ENCODE data around the gene EYS.

Gene EYS

GRCh38 chr6:64736421-64736950, 970.5 kb downstream of the EYS start:
- Histone ChIP-seq H3F3A (ENCODE audit: control insufficient read depth, insufficient read depth) (no peaks in the 10 kb centered on the region), H3K9me3 (ENCODE audit: control insufficient read depth, insufficient read depth, low read length) (no peaks in the 10 kb centered on the region), H3K27me3 (ENCODE audit: control insufficient read depth, low read length) (no peaks in the 10 kb centered on the region), H3K36me3 (ENCODE audit: control insufficient read depth, low read length) (no peaks in the 10 kb centered on the region), H3K9me2 (replicated peaks; ENCODE audit: control insufficient read depth, low read length) (no peaks in the 10 kb centered on the region), H3K4me1 (ENCODE audit: control insufficient read depth, low read length) (no peaks in the 10 kb centered on the region), H3K27ac (ENCODE audit: low read depth, low read length) (no peak overlapping the region), H3K4me2 (ENCODE audit: low read length) (no peak overlapping the region), H3K4me3 (ENCODE audit: low read length) (no peak overlapping the region), H4K20me1 (ENCODE audit: control insufficient read depth, insufficient read depth, low read depth, low read length) (no peaks in the 10 kb centered on the region), H3K79me2 (ENCODE audit: control insufficient read depth, low read length) (no peaks in the 10 kb centered on the region)
- TF ChIP-seq CTCF (IDR thresholded peaks at IDR 0.05; ENCODE audit: low read depth, low read length, poor library complexity, severe bottlenecking) (no peak), EZH2phosphoT487 (IDR thresholded peaks at IDR 0.05; ENCODE audit: borderline replicate concordance, low read length) (no peak)

DNA sequence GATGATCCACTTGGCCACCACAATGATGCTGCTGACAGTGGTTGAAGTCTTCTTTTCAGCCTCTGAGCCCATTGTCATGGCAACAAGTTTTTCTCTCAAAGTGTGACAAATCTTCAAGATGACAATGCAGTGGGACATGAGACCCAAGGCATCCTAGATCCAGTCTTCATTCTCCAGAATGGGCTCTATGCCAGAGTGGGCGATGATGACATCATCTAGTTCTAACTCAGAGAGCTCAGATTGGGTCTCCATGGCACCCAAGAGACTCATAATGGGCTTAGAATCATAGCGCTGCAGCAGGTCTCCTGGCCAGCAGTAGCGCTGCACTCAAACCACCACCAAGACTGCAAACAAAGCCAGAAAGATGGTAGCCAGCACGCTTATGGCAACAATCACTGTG, 973.6 kb downstream of the EYS start:
- Histone ChIP-seq H3F3A (ENCODE audit: control insufficient read depth, insufficient read depth) (no peaks in the 10 kb centered on the region), H3K4me1 (ENCODE audit: control insufficient read depth, low read length) (no peaks in the 10 kb centered on the region), H3K4me3 (ENCODE audit: low read length) (no peak overlapping the region), H3K36me3 (ENCODE audit: control insufficient read depth, low read length) (no peaks in the 10 kb centered on the region), H3K9me2 (replicated peaks; ENCODE audit: control insufficient read depth, low read length) (no peaks in the 10 kb centered on the region), H4K20me1 (ENCODE audit: control insufficient read depth, insufficient read depth, low read depth, low read length) (no peaks in the 10 kb centered on the region), H3K4me2 (ENCODE audit: low read length) (no peak overlapping the region), H3K27ac (ENCODE audit: low read depth, low read length) (no peak overlapping the region), H3K79me2 (ENCODE audit: control insufficient read depth, low read length) (no peaks in the 10 kb centered on the region), H3K9me3 (ENCODE audit: control insufficient read depth, insufficient read depth, low read length) (peaks cover 3% of the 10 kb centered on the region; the same call in 1 of the 2 replicates), H3K27me3 (ENCODE audit: control insufficient read depth, low read length) (no peaks in the 10 kb centered on the region)
- no peak for TF ChIP-seq EZH2phosphoT487 (IDR thresholded peaks at IDR 0.05; ENCODE audit: borderline replicate concordance, low read length)
- TF ChIP-seq CTCF (IDR thresholded peaks at IDR 0.05; ENCODE audit: low read depth, low read length, poor library complexity, severe bottlenecking) = no peak

DNA sequence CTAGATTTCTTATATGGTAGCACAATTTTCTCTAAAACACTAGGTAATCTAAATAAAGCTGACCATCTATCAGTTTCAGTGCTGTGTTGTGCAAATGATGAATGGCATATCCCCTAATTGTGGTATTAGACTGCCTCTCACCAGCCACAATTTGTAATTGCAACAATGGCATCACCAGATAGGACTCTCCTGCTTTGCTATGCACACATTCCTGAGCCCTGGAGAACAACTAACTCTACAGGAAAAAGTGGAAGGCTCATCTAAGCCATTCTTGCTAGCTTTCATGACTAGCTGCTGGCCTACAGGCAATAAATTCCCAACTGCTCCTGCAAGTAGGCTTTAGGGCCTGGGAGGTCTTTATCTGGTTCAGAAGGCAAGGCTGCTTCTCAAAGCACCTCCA, 974.1 kb downstream of the EYS start:
- no peak overlapping the region for H3K4me3 ChIP-seq (ENCODE audit: low read length)
- no peaks in the 10 kb centered on the region for H3K9me2 ChIP-seq (replicated peaks; ENCODE audit: control insufficient read depth, low read length)
- TF ChIP-seq CTCF (IDR thresholded peaks at IDR 0.05; ENCODE audit: low read depth, low read length, poor library complexity, severe bottlenecking) (no peak), EZH2phosphoT487 (IDR thresholded peaks at IDR 0.05; ENCODE audit: borderline replicate concordance, low read length) (no peak)
- no peak overlapping the region for H3K27ac ChIP-seq (ENCODE audit: low read depth, low read length)
- no peaks in the 10 kb centered on the region for H3K4me1 ChIP-seq (ENCODE audit: control insufficient read depth, low read length)
- peaks cover 3% of the 10 kb centered on the region; the same call in 1 of the 2 replicates for H3K9me3 ChIP-seq (ENCODE audit: control insufficient read depth, insufficient read depth, low read length)
- H3K4me2 ChIP-seq (ENCODE audit: low read length) = no peak overlapping the region
- H4K20me1 ChIP-seq (ENCODE audit: control insufficient read depth, insufficient read depth, low read depth, low read length) = no peaks in the 10 kb centered on the region
- H3K27me3 ChIP-seq (ENCODE audit: control insufficient read depth, low read length) = no peaks in the 10 kb centered on the region
- H3K79me2 ChIP-seq (ENCODE audit: control insufficient read depth, low read length) = no peaks in the 10 kb centered on the region
- H3F3A ChIP-seq (ENCODE audit: control insufficient read depth, insufficient read depth) = no peaks in the 10 kb centered on the region
- no peaks in the 10 kb centered on the region for H3K36me3 ChIP-seq (ENCODE audit: control insufficient read depth, low read length)
